NCI-H146 (cell line): Measurements from ENCODE around the gene CLCN4.
A peak's percentile ranks its signal among the peaks of the same experiment; 100 is the strongest.

ENCODE experiments used
- DNase-seq: peaks from one replicate; lab custom pipeline; 2025; lab: John Stamatoyannopoulos, UW

The CLCN4 gene

DNA sequence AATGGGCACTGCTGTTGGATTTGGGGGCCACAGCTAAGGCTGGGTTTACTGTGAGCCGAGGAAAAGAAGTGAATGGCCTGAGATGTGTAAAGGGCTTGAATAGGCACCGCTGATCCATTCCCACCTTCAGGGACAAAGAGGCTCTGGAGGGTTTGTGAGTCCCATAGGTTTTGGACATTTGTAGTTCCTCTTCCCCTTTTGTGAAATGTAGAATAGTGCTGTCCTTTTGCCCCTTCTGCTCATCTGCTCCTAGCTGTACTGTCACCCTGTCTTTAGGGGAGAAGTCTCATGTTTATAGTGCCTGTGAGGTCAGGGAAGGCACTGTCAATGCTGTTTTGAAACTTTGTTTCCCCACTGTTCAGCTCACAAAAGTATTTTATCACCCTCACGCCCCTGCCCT, 26.4 kb upstream of the CLCN4 start:
- no peak for DNase-seq

- no peak for DNase-seq
Observed at GRCh38 chrX:10133980-10134676, 22.6 kb upstream of the CLCN4 start.

DNA sequence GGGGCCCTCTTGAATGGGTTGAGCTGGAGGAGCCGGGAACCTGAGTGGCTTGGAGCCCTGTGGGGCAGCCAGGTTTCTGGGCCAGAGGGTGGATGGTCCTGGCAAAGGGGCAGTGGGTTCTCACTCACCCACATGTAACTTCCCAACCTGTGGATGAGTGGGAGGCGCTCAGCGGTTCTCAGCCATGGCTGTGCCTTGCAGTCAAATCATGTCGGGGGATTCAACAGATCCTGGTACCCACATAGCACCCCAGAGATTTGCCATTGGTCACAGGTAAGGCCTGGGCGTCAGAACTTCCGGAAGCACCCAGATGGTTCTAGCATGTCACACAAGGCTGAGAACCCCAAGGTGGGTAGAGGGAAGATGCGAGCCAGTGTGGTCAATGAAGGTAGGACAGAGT, 21.9 kb upstream of the CLCN4 start:
- no peak for DNase-seq

- DNase-seq = no peak
Observed at GRCh38 chrX:10135561-10136399, 21.0 kb upstream of the CLCN4 start.

GRCh38 chrX:10138726-10139125, 18.0 kb upstream of the CLCN4 start:
- no peak for DNase-seq

- DNase-seq = no peak
Observed at GRCh38 chrX:10140264-10140663, 16.5 kb upstream of the CLCN4 start.

GRCh38 chrX:10142041-10142599, 14.7 kb upstream of the CLCN4 start:
- DNase-seq = no peak

- DNase-seq = no peak
Observed at GRCh38 chrX:10143071-10143983, 13.4 kb upstream of the CLCN4 start.

- no peak for DNase-seq
Observed at GRCh38 chrX:10146346-10146745, 10.4 kb upstream of the CLCN4 start.

DNA sequence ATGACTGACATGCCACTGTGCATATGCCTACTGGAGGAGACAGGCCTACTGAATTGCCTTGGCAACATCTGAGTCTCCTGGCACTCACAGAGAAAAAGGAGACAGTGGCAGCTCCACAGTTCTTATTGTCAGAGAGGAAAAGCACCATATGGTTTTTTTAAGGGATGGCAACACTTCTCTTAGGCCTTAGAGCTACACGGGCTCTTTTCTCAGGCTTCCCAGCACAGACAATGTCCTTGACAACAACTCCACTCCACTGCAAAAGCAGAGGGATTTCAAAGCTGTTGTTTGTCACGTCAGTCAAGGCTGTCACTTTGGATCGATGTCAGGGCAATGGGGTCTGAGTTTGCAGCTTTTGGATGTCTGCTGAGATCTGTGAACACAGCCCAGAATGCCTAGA, 4.7 kb upstream of the CLCN4 start:
- no peak for DNase-seq

- DNase-seq = no peak
Observed at GRCh38 chrX:10155137-10155536, 1.6 kb upstream of the CLCN4 start.

- no peak for DNase-seq
Observed at GRCh38 chrX:10157032-10157341, 212 bp downstream of the CLCN4 start.

GRCh38 chrX:10157543-10157942, 768 bp downstream of the CLCN4 start:
- DNase-seq = no peak

DNA sequence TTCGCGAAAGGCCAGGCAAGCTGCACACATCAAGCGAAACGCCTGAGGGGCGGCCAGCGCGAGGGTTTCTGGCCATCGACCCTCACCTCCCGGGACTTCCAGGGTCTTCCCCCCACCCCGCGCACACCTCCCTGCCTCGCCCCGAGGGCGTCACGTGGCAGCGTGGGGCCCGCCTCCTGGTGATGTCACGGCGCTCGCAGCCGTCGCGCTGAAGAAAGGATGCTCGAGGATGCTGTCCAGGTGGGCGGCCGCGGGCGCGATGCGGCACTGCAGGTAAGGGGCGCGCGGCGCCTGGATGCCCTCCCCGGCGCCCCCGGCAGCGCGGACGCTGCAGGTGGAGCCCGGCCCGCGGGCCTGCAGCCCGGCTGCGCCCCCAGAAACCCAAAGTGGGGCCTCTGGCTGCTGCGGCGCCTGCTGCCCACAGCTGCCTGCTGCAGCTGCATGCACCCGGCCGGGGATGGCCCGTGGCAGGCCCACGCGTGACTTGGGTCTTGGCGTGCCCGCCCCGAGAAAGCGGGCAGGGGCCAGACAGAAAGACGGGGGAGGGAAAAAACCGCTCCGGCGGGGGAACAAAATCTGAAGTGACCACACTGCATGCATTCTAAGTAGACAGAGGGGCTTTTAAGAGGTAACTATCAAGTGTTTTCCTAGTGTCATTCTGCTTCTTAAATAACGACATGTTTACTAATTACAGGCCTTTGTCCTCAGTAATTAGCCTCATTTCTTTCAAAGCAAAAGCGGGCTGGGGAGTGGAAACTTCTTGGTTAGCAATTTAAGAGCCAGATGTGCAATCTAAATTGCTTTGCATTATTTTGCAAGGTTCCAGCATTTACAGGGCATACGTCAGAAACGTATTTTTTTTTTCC, 1.7 kb downstream of the CLCN4 start:
- peak; percentile 79 for DNase-seq

DNA sequence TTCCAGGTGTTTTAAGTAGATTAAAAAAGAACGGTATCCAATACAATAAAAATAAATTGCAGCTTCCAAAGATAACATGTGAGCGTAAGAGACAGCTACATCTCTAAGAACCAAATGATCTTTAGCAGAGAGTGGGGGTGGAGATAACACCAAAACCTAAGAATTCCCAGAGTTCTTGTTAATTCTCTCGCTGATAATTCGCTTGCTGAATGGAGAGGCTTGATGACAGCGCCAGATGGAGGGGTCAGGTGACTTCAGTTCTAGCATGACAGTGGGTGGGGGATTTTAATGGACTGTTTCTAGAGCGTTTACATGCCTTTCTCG, 2.3 kb downstream of the CLCN4 start:
- peak; percentile 24 for DNase-seq

DNA sequence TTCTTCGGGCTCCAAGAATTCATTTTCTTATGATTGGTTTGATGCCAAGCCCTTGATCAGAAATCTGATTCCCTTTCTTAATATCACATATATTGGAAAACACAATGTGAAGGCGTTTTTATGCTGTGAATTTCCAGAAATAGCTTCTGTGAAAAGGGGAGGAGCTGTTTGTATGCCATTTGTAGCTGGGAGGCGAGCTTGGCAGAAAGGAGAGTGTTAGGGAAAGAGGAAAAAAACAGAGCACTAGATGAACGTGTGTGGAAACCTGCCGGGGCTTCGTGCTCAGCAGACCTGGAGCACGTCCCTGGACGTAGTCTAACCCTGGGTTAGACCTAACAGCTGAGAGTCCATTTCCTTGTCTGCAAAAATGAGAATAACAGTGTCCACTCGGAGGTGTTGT, 3.4 kb downstream of the CLCN4 start:
- no peak for DNase-seq

GRCh38 chrX:10163031-10163430, 6.3 kb downstream of the CLCN4 start:
- DNase-seq = no peak

GRCh38 chrX:10164879-10165278, 8.1 kb downstream of the CLCN4 start:
- no peak for DNase-seq

GRCh38 chrX:10165580-10166247, 8.9 kb downstream of the CLCN4 start:
- no peak for DNase-seq

DNA sequence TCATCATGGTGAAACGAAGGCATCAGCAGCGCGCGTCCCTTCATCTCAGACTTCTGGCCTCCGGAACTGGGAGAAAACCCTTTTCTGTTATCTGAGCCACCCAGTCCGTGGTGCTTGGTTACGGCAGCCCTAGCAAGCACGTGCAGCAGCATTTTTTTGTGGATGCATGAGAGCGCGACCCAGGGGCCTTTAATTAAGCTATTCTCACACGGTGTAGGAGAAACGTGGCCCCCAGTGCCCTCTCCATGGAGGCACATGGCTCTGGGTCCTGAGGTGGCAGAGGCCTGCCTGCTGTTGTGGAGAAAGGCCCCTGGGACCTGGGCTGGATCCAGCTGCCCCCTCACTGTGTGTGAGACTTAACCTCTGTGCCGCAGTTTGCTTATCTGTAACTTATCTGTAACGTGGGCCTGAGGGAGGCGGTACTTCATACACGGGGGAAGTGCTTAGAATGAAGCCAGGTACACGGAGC, 9.5 kb downstream of the CLCN4 start:
- no peak for DNase-seq

DNA sequence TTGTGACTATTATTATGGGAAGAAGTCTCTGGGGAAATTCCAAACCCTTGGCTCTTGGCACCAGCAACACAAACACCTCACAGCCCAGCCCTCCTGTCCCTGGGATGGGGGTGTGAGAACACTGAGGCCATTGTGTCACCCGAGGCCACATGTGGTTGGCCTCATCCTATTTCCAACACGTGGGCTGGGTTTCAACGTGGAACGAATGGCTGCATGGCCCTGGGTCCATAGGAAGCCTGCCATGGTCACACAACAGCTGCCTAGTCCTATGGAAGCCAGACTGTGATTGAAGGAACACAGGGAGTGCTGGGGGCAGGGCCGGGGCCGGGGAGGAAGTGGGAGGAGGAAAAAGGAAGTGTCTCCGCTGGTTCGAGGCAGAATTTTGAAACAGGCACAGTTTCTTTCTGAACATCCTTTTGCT, 10.0 kb downstream of the CLCN4 start:
- DNase-seq = no peak
